ENCODE measurements around the gene SPOCK1.

SPOCK1 gene

DNA sequence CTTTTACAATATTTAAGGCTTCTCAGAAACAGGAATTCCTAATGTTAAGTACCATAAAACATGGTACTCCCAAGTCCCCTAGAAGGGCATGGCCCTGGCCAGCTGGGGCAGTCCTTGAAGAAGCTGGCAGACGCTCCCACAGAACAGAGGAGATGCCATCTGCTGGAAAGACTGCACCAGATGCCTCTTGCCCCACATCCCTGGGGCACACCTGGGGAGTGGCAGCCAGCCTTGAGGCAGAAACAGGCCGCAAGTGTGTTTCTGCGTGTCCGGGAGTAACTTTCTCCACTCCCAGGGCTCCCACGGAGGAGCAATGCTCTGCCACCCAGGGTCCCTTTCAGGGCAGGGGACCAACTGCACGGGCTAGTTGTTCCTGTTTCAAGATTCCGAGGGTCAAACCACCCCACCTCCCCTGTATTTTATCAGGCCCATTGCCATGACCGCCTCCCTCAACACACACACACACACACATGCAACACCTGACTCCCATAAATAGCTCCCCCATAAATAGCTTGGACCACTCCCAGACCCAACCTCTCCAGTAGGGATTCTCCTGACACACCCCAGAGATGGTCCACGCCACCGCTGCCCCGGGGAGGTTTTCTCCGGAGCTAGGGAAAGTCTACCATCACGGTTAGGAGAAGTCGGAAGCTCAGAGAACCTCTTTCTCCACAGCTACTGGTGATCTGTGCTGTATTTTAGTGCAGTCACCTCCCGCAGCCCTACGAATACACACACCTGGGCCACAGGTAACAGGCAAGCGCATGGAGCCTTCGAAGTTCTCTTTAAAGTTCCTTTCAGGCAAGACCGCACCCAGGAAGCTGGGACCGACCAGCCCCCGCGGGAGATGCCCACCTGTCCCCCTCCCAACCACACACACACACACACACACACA lies 1.5 kb downstream of the SPOCK1 start:
- TF ChIP-seq, protein P1, sequence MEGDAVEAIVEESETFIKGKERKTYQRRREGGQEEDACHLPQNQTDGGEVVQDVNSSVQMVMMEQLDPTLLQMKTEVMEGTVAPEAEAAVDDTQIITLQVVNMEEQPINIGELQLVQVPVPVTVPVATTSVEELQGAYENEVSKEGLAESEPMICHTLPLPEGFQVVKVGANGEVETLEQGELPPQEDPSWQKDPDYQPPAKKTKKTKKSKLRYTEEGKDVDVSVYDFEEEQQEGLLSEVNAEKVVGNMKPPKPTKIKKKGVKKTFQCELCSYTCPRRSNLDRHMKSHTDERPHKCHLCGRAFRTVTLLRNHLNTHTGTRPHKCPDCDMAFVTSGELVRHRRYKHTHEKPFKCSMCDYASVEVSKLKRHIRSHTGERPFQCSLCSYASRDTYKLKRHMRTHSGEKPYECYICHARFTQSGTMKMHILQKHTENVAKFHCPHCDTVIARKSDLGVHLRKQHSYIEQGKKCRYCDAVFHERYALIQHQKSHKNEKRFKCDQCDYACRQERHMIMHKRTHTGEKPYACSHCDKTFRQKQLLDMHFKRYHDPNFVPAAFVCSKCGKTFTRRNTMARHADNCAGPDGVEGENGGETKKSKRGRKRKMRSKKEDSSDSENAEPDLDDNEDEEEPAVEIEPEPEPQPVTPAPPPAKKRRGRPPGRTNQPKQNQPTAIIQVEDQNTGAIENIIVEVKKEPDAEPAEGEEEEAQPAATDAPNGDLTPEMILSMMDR (IDR thresholded peaks at IDR 0.05; ENCODE audit: control extremely low read depth, extremely low read depth, low read depth, missing control alignments): no peak
- ChIA-PET POLR2A (no interaction called here), CTCF (interaction anchor here (1.2 to 6.5 kb wide), 3 partner anchors 20 to 180 kb away, joined by 6 to 111 read pairs (median 8); no protein-coding TSS in a partner anchor)
- no peak for DNase-seq (ENCODE audit: extremely low spot score)

DNA sequence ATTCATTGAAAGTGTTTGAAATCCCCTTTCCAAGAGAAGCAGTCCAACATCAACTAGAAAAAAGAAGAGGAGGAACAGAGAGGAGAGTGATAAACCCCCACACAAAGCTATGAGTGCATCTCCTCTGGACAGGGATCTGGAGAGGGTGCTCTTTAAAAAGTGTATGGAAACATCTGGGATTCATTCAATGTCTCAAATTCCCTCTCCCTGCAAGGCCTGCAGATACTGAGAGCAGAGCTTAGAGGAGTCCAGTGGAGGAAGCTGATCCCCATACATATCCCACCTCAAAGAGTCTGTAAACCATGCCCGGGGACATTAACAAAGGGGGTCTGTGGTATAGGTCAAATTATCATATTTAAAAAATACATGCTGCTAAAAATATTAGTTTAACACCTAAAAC lies 2.2 kb downstream of the SPOCK1 start:
- TF ChIP-seq, protein P1 (IDR thresholded peaks at IDR 0.05; ENCODE audit: control extremely low read depth, extremely low read depth, low read depth, missing control alignments): no peak
- POLR2A ChIA-PET: no interaction called here
- DNase-seq (ENCODE audit: extremely low spot score): no peak
- CTCF ChIA-PET: interaction anchor here (1.1 to 6.5 kb wide), 3 partner anchors 13 to 179 kb away, joined by 3 to 111 read pairs (median 8); no protein-coding TSS in a partner anchor

DNA sequence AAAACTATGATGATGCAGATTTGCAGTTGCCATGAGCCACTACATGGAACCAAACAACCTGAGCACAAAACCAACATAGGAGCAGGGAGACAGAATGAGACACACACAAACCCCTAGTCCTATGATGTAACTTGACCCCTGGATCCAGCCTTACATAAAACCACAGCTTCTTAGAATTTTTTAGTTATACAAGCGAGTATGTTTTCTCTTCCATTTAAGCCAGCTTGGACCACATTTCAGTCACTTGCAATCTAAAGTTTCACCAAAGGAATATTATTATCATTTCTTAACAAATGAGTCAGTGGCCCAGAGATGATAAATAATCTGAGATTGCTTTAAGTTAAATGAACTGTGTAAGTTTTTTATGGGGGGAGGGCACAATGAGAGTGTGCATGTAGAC lies 6.8 kb downstream of the SPOCK1 start:
- ChIA-PET POLR2A (no interaction called here), CTCF (interaction anchor here (1.5 to 3.2 kb wide), 2 partner anchors 11 to 172 kb away, joined by 3 to 13 read pairs; no protein-coding TSS in a partner anchor)
- DNase-seq (ENCODE audit: extremely low spot score): no peak
- TF ChIP-seq, protein P1 (IDR thresholded peaks at IDR 0.05; ENCODE audit: control extremely low read depth, extremely low read depth, low read depth, missing control alignments): no peak

DNA sequence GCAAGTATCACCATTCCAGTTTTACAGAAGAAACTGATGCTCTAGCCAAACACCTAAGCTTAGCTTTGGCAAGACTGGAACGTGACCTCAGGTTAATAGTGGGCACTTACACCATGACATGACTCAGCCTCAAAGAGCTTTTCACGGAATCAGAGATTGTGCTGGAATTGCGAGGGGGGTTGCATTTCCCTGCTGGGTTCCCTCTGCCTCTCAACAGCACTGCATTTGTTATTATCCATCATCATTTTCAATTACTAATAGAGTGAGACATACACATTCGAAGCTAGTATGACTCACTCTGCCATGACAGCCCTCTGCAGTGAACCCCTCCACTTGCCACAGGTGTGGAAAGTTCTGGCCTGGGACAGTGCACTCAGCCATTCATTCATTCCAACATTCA lies 8.0 kb downstream of the SPOCK1 start:
- ChIA-PET CTCF (interaction anchor here (1.1 to 3.2 kb wide), 3 partner anchors 23 to 175 kb away, joined by 3 to 13 read pairs (median 3); no protein-coding TSS in a partner anchor), POLR2A (no interaction called here)
- DNase-seq (ENCODE audit: extremely low spot score): no peak
- TF ChIP-seq, protein P1 (IDR thresholded peaks at IDR 0.05; ENCODE audit: control extremely low read depth, extremely low read depth, low read depth, missing control alignments): no peak

DNA sequence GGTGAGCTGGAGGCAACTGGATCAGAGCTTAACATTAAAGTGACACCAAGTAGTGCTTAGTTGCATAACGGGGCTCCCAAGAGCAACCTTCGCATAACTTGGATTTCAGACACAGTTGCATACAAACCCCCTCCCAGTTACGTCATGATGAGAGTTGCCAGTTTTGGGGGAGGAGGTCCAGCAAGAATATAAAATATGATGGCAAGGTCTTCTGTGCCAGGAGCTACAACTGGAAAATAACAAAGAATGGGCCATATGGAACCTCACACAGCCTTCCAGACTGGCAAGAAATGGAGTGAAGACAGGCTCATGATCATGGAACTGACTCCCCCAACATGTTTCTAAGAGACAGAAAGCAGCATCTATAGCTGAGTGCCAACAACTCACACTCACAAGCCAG lies 8.5 kb downstream of the SPOCK1 start:
- DNase-seq (ENCODE audit: extremely low spot score): no peak
- TF ChIP-seq, protein P1 (IDR thresholded peaks at IDR 0.05; ENCODE audit: control extremely low read depth, extremely low read depth, low read depth, missing control alignments): no peak
- ChIA-PET POLR2A (no interaction called here), CTCF (interaction anchor here (0.7 to 3.2 kb wide), 5 partner anchors 8 to 174 kb away, joined by 3 to 13 read pairs (median 3); partner anchors contain the start of gene SPOCK1)

DNA sequence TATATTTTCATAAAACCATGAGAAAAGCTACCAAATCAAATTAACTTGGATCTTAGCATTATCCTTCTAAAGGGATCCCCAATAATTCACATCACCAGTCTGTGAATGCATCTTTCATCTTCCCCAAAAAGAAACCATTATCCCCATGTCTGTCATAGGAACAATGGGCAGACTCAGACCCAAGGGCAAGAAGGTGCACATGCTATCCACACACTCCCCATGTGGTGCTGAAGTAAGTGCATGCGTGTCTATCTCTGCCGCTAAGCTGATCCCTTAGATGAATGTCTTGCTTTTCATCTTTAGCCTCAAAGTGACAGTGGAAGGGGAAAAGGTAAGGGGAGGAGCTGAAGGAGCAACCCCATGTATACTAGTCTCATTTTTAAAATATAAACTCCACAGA lies 10.2 kb downstream of the SPOCK1 start:
- CTCF ChIA-PET: interaction anchor here (1.7 to 2.4 kb wide), 2 partner anchors 11 to 169 kb away, joined by 4 to 8 read pairs; no protein-coding TSS in a partner anchor

More for the DNA sequence above, 10.2 kb downstream of the SPOCK1 start:
- POLR2A ChIA-PET: no interaction called here
- DNase-seq (ENCODE audit: extremely low spot score): no peak
- TF ChIP-seq, protein P1 (IDR thresholded peaks at IDR 0.05; ENCODE audit: control extremely low read depth, extremely low read depth, low read depth, missing control alignments): no peak

Measured in GM10248 (cell line).